Measurements from ENCODE around the gene IGF2BP2.
"Not testable (repeated sequence)": the region's sequence is repeated elsewhere in the genome, so short reads cannot be mapped to it uniquely, and the experiment has no call there.

Gene IGF2BP2

GRCh38 chr3:185647134-185647879 lies 177.5 kb downstream of the IGF2BP2 start:
- no peak for DNase-seq (ENCODE audit: extremely low read depth in 1 of 2, low read depth in 1 of 2)

- no peak for DNase-seq (ENCODE audit: extremely low read depth in 1 of 2, low read depth in 1 of 2)
Measured at GRCh38 chr3:185646382-185647133, 178.3 kb downstream of the IGF2BP2 start.

- no peak for DNase-seq (ENCODE audit: extremely low read depth in 1 of 2, low read depth in 1 of 2)
Measured at GRCh38 chr3:185645596-185646381, 179.1 kb downstream of the IGF2BP2 start.

GRCh38 chr3:185645191-185645590 lies 179.7 kb downstream of the IGF2BP2 start:
- DNase-seq (ENCODE audit: extremely low read depth in 1 of 2, low read depth in 1 of 2) = not testable (repeated sequence)

- DNase-seq (ENCODE audit: extremely low read depth in 1 of 2, low read depth in 1 of 2) = no peak
Measured at GRCh38 chr3:185640308-185640707, 184.5 kb downstream of the IGF2BP2 start.

GRCh38 chr3:185639632-185640206 lies 185.1 kb downstream of the IGF2BP2 start:
- DNase-seq (ENCODE audit: extremely low read depth in 1 of 2, low read depth in 1 of 2) = no peak

GRCh38 chr3:185638651-185639050 lies 186.2 kb downstream of the IGF2BP2 start:
- not testable (repeated sequence) for DNase-seq (ENCODE audit: extremely low read depth in 1 of 2, low read depth in 1 of 2)

GRCh38 chr3:185637388-185637787 lies 187.5 kb downstream of the IGF2BP2 start:
- no peak for DNase-seq (ENCODE audit: extremely low read depth in 1 of 2, low read depth in 1 of 2)

- DNase-seq (ENCODE audit: extremely low read depth in 1 of 2, low read depth in 1 of 2) = no peak
Measured at GRCh38 chr3:185632996-185633395, 191.8 kb downstream of the IGF2BP2 start.

GRCh38 chr3:185631508-185632206 lies 193.2 kb downstream of the IGF2BP2 start:
- DNase-seq (ENCODE audit: extremely low read depth in 1 of 2, low read depth in 1 of 2) = no peak

GRCh38 chr3:185631108-185631507 lies 193.7 kb downstream of the IGF2BP2 start:
- DNase-seq (ENCODE audit: extremely low read depth in 1 of 2, low read depth in 1 of 2) = no peak

- no peak for DNase-seq (ENCODE audit: extremely low read depth in 1 of 2, low read depth in 1 of 2)
Measured at GRCh38 chr3:185630182-185630622, 194.6 kb downstream of the IGF2BP2 start.

GRCh38 chr3:185629554-185630181 lies 195.2 kb downstream of the IGF2BP2 start:
- no peak for DNase-seq (ENCODE audit: extremely low read depth in 1 of 2, low read depth in 1 of 2)

- DNase-seq (ENCODE audit: extremely low read depth in 1 of 2, low read depth in 1 of 2) = no peak
Measured at GRCh38 chr3:185625784-185626183, 199.1 kb downstream of the IGF2BP2 start.

- DNase-seq (ENCODE audit: extremely low read depth in 1 of 2, low read depth in 1 of 2) = no peak
Measured at GRCh38 chr3:185623939-185624665, 200.7 kb downstream of the IGF2BP2 start.

GRCh38 chr3:185613016-185613415 lies 211.8 kb downstream of the IGF2BP2 start:
- no peak for DNase-seq (ENCODE audit: extremely low read depth in 1 of 2, low read depth in 1 of 2)

- no peak for DNase-seq (ENCODE audit: extremely low read depth in 1 of 2, low read depth in 1 of 2)
Measured at GRCh38 chr3:185606196-185606595, 218.6 kb downstream of the IGF2BP2 start.

GRCh38 chr3:185605566-185605965 lies 219.3 kb downstream of the IGF2BP2 start:
- DNase-seq (ENCODE audit: extremely low read depth in 1 of 2, low read depth in 1 of 2) = no peak

GRCh38 chr3:185595526-185595925 lies 229.3 kb downstream of the IGF2BP2 start:
- DNase-seq (ENCODE audit: extremely low read depth in 1 of 2, low read depth in 1 of 2) = no peak
